ENCODE data around the gene FBXO11.
"Not testable (repeated sequence)": the region's sequence is repeated elsewhere in the genome, so short reads cannot be mapped to it uniquely, and the experiment has no call there.

Gene FBXO11

DNA sequence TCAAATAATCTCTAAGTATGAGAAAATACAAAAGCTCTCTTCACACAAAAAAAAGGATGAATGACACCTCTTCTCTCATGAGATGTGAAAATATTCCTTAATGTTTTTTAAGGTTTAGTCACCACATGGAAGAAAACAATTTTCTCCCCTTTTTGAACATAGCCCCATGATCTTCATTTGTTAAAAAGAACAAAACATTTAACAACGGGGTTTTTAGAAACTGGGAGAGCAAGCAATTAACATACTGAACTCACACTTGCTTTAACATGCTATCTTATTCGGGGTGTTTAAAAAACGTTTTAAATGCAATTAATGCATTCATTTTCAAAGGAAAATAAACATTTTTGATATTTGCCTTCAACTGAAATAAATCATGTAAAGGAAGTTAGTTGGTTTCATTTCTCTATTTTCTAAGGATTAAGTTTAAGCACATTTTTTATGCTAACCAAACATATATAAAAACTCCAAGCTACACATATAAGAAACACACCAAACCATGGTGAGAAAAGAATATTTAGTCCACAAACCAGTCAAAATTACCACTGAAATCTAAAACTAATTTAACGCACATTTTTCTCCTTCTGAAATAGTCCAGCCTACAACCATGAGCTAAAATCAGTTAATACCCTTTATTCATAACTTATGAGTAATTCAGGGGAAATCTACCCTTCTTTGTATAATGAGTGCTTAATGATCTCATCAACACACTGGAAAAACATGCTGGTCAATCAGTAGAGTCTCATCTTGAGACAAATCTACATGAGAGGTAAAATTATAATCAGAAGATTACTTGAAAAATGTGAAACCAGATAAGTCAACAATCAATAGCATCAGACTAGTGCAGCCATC is 8.2 kb downstream of the FBXO11 start:
- DNase-seq (ENCODE audit: low read depth): no peak

DNA sequence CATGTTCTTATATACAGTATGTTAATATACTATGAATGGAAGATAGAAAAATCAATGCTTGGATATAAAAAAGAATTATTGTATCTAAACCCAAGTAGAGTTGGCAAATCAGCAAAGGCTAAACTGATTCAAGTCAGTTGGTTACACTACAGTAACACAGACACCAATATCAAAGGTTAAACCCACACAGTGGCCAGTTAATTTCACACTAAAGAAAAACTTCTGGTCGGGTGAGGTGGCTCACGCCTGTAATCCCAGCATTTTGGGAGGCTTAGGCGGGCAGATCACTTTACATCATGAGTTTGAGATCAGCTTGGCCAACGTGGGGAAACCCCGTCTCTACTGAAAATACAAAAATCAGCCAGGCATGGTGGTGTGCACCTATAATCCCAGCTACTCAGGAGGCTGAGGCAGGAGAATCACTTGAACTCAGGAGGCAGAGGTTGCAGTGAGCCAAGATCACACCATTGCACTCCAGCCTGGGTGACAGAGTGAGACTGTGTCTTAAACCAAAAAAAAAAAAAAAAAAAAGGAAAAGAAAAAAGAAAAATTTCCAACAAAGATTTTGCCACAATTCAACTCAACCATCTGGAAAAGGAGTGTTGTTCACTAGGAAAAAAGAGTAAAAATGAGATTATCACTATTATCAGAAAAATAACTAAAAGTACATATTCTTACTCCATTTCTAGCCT is 9.0 kb downstream of the FBXO11 start:
- DNase-seq (ENCODE audit: low read depth): not testable (repeated sequence)

DNA sequence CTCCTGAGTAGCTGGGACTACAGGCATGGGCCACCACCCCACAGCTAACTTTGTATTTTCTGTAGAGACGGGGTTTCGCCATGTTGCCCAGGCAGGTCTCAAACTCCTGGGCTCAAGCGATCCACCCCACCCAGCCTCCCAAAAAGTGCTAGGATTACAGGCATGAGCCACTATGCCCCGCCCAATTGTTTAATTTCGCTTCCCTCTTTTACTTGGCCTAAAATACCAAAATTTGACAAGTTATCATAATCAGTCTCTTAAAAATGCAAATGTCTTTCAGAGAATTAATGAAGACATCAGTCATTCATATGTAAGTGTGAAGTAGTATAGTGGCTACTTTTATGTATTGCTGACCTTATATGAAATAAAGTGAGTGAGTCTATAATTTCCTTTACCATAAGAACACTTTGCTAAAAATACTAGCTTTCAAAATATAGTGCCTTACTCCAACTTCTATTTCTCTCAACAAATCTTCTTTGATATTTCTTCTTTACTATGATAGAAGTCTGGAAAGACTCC is 9.8 kb downstream of the FBXO11 start:
- no peak for DNase-seq (ENCODE audit: low read depth)

DNA sequence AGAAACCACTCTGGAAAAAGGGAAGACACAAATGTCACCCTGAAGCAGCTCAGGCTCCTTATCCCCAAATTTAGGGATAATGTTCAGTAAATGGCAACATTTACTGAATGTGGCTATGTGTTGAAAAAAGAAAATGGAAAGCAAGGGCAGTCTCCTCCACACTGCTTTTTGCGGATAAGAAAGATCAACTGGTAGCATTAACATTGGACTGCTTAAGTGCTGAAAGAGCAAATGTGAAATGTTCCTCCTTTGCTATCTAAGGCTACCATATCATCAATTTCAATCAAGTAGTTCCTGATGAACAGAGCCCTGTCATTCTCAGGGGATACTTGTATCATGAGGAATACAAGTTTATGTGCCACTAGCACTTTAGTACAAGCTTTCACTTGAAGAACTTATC is 12.5 kb downstream of the FBXO11 start:
- no peak for DNase-seq (ENCODE audit: low read depth)

GRCh38 chr2:47892338-47892730 is 14.0 kb downstream of the FBXO11 start:
- no peak for DNase-seq (ENCODE audit: low read depth)

DNA sequence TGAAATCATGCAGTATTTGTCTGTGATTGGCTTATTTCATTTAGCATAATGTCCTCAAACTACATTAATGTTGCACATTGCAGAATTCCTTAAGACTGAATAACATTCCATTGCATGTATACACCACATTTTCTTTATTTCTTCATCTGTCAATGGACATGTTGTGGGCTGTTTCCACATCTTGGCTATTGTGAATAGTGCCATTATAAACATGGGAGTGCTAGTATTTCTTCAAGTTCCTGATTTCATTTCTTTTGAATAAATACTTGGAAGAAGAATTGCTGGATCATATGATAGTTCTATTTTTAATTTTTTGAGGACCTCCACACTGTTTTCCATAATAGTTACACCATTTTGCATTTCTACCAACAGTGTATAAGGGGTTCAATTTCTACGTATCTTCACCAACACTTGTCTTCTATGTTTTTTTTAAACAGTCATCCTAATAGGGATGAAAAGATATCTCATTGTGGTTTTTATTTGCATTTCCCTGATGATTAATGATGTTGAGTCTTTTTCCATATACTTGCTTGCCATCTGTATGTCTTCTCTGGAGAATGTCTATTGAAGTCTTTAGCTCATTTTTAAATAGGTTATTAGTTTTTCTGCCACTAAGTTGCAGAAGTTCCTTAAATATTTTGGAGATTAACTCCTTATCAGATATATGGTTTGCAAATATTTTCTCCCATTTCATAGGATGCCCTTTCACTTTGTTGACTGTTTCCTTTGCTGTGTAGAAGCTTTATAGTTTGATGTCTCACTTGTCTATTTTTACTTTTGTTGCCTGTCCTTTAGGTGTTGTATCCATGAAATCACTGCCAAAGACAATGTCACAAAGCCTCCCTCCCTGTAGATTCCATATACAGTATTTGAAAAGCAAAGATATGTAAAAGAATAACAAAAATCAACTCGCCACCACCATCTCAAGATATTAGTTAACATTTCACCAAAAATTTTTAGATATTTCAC is 14.6 kb downstream of the FBXO11 start:
- no peak for DNase-seq (ENCODE audit: low read depth)

GRCh38 chr2:47890711-47891368 is 15.5 kb downstream of the FBXO11 start:
- peak; percentile 40 for DNase-seq (ENCODE audit: low read depth)

DNA sequence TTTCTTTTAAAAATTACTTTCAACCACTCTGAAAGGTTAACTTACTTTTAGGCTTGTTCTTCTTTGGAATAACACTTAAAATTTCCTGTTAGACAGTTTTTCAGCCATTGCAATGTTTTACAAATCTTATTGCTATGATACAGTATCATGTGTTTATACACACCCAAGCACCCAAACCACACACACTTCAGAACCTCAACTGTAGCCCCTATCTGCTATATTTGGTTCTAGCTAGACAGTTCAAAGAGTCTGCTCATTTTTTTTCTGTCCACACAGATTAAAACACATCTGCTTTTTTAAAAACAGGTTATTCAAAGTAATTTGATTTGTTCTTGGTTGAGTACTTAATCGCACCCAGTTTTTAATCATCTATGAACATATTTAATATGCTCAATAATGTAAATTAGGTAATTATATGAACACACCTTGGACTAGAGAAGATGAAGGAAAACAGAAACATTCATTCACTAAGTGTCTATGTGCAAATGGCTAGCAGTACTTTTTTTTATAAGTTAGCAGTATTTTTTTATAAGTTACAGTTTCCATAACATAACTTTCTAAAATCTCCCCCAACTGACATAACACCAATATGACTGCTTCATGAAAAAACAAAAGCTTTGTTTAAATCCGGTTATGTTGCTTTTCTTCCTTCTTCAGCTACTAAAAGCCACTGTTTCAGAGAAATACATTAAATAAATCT is 17.6 kb downstream of the FBXO11 start:
- no peak for DNase-seq (ENCODE audit: low read depth)

DNA sequence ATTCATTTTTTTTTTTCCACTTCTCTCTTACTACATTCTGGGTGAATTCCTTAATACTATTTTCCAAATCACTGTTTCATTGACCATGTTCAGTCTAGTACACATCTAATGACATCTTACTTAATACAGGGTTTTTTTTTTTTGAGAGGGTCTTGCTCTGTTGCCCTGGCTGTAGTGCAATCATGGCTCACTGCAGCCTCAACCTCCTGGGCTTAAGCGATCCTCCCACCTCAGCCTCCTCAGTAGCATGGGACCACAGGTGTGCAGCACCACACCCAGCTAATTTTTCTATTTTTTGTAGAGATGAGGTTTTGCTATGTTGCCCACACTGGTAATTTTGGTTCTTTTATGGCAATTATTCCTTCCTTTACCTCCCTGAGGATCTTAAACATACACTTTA is 29.4 kb downstream of the FBXO11 start:
- no peak for DNase-seq (ENCODE audit: low read depth)

DNA sequence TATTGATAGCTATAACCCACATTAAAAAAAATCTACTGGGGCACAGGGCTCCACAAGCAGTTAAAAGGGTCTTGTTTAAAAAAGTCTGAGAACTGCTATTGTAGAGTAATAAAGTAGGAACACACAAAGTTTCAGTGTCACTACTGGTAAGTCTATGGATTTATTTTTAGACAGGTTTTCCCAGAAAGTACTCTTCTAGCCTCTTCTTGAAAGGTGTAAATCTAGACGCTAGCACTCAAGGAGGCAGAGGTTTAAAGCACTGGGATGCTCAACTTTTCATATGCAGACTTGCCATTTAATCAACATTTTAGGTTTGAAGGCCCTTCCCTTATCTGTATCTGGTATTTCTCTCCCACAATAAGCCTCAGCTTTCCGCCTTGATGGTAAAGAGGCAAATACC is 33.4 kb downstream of the FBXO11 start:
- no peak for DNase-seq (ENCODE audit: low read depth)

DNA sequence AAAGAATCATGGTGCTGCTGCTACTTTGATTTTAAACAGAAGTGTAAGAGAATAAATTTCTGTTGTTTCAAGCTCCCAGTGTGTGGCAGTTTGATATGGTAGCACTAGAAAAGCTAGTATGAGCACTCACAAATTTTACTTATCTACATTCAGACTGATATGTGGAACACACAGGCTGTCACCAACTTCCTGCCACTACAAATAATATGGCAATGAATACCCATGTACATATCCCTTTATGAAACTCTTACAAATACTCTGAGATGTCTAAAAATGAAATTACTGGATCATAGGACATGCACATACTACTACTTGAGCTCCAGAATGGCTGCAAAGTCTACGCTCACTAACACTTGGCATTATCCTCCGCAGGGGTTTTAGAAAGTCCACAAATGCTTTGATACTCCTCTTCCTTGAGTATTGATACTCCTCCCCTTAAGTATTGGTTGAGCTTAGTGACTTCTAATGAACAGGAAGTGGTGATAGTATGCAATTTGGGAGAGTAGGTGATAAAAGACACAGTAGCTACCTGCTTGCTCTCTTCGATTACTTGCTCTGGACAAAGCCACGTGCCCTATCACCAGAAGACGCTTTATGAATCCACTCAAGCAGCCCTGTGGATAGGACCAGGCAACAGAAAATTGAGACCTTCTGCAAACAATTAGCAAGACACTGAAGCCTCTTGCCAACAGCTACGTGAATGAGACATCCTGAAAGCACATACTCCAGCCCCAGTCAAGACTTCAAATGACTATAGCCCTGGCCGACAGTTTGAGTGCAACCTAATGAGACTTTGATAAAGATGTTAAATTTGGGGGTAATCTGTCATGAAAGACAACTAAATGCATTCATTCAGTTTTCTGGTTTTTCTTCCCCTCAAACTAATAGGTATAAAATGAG is 35.4 kb downstream of the FBXO11 start:
- DNase-seq (ENCODE audit: low read depth): no peak

DNA sequence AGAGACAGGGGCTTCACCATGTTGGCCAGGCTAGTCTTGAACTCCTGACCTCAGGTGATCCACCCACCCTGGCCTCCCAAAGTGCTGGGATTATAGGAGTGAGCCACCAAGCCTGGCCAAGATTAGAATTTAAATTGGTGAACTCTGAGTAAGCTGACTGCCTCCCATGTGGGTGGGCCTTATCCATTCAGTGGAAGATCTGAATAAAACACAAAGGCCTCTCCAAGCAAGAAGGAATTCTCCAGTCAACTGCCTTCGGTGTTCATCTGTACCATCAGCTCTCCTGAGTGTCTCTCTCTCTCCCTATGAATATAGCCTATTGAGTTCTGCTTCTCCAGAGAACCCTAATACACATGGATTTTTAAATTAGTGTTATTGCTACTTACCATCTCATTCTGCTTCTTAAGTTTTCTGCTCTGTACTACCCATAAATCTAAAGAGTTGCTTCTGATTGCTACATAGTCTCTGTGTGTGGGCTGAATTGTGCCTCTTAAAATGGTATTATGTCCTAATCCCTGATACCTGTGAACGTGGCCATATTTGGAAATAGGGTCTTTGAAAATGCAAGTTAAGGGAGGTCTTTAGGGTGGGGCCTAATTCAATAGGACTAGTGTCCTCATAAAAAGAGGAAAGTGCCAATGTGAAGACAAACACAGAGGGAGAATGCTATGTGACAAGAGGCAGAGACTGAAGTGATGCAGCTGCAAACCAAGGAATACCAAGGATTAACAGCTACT is 36.3 kb downstream of the FBXO11 start:
- no peak for DNase-seq (ENCODE audit: low read depth)

DNA sequence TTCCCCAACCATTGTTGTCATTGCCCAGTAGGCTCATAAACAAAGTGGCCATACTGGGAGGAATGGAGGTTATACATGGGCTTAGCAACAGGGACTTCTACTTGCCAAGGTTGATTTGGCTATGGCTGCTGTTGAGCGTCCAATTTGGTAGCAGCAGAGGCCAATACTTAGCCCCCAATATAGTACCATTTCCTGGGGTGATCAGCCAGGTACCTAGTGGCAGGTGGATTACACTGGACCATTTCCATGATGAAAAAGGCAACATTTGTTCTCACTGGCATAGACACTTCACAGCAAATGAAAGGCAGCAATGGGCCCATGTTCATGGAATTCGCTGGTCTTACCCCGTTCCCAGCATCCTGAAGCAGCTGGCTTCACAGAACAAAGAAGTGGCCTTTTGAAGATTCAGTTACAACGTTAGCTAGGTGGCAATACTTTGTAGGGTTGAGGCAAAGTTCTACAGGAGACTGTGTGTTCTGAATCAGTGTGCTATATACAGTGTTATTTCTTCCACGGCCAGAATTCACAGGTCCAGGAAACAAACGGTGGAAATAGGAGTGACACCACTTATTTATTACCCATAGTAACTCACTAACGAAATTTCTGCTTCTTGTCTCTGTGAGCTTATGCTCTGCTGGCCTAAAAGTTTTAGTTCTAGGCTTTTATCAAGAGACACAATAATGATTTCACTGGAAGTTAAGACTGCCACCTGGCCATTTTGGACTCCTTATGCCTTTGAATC is 37.5 kb downstream of the FBXO11 start:
- DNase-seq (ENCODE audit: low read depth): no peak

DNA sequence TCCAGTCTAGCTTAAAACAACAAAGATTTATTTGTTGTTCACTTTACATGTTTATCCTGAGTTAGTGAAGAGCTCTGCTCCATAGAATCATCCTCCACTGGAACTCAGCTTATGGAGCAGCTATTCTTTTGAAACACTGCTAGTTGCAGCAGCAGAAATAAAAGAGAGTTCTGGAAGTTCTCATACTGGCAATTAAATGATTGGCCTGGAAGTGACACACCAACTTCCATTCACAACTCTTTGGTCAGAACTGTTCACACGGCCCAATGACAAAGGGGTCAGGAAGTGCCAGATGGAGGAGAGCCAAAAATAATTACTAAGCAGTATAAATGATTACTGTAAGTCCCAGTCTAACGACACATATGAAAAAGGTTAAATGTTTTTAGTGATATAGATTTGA is 39.1 kb downstream of the FBXO11 start:
- peak; percentile 50 for DNase-seq (ENCODE audit: low read depth)

GRCh38 chr2:47864566-47864965 is 41.7 kb downstream of the FBXO11 start:
- DNase-seq (ENCODE audit: low read depth): no peak

- no peak for DNase-seq (ENCODE audit: low read depth)
Measured at GRCh38 chr2:47862949-47863348, 43.3 kb downstream of the FBXO11 start.

- not testable (repeated sequence) for DNase-seq (ENCODE audit: low read depth)
Measured at GRCh38 chr2:47853067-47853777, 53.1 kb downstream of the FBXO11 start.

DNA sequence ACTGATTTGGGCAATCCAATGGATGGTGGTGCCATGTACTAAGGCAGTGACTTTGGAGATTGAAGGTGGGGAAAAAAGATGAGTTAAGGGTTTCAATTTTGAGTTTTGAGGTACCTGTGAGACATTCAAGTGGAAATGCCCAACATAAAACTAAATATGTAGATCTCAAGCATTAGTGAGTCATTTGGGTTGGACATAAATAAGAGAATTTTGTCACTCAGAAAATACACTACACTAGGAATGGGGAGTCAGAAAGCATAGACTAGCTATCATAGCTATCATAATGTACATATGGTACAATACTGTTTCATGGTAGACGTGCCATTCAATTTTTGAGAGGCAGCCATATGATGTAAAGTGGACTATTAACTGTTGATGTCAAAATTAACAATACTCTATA is 56.1 kb downstream of the FBXO11 start:
- DNase-seq (ENCODE audit: low read depth): no peak

Data from non-pigmented ciliary epithelial cell (primary cell).